GM12873 (cell line): ENCODE results near the gene AP2A2.

Experiments
- TF ChIP-seq, protein P1 (sequence below): IDR thresholded peaks from 2 replicates; pipeline ENCODE4 v1.5.1; 2012; ENCODE audit warnings: low read depth, mild to moderate bottlenecking, moderate library complexity, low read length, control low read depth; ENCODE audit not compliant: insufficient read depth; ENCODE audit errors: missing control alignments

Gene AP2A2

DNA sequence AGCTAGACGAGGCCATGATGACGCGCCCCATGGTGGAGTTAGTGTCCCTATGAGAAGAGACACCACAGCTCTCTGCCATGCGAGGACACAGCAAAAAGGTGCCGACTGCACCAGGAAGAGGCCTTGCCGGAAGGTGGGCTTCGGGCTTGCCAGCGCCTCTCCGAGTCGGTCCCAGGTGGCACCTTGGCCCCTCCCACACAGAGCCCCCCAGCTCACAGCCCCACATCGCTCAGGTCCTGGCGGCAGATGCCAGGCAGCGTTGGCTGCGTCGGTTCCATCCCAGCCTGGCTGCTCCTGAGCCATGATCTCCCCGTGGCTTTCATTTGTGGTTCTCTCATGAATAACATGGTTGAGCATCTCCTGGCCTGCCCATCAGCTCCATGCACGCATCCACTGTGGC, 39.1 kb upstream of the AP2A2 start:
- TF ChIP-seq, protein P1, sequence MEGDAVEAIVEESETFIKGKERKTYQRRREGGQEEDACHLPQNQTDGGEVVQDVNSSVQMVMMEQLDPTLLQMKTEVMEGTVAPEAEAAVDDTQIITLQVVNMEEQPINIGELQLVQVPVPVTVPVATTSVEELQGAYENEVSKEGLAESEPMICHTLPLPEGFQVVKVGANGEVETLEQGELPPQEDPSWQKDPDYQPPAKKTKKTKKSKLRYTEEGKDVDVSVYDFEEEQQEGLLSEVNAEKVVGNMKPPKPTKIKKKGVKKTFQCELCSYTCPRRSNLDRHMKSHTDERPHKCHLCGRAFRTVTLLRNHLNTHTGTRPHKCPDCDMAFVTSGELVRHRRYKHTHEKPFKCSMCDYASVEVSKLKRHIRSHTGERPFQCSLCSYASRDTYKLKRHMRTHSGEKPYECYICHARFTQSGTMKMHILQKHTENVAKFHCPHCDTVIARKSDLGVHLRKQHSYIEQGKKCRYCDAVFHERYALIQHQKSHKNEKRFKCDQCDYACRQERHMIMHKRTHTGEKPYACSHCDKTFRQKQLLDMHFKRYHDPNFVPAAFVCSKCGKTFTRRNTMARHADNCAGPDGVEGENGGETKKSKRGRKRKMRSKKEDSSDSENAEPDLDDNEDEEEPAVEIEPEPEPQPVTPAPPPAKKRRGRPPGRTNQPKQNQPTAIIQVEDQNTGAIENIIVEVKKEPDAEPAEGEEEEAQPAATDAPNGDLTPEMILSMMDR: no peak

DNA sequence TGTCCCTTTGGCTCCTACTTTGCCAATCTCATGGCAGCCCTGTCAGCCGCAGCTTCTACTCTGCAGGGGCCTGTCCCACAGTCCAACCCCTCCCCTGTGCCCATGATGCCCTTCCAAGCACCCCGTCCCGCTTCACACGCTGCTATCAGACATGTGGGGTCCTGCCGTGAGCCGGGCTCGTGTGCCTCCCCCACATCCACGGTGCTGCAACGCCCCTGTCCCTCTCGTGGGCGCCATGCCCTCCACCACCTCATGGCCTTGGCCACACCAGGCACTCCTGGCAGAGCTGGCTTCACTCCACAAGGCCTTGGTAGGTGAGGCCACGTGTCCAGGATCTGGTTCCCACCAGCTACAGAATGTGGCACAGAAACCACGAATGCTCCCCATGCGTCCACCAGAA, 38.1 kb upstream of the AP2A2 start:
- TF ChIP-seq, protein P1: no peak

GRCh38 chr11:888310-889212, 37.1 kb upstream of the AP2A2 start:
- TF ChIP-seq, protein P1: no peak

DNA sequence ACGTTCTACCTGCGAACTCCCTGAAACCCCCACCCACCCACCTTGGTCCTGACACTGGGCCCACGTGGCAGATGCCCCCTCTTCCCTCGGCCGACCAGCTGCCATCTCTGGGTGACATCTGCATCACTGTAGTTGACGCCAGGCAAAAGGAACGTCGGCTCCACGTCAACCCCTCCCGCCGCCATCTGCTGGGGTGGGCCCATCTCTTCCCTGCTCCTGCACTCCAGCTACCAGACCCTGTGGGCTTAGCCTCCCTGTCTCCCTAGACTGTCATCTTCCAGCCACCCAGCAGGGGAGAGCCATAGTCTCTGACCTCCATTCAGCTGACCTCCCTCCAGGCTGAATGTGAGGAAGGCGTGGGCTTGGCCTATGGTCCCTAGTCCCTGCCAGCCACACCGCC, 36.4 kb upstream of the AP2A2 start:
- TF ChIP-seq, protein P1: no peak

DNA sequence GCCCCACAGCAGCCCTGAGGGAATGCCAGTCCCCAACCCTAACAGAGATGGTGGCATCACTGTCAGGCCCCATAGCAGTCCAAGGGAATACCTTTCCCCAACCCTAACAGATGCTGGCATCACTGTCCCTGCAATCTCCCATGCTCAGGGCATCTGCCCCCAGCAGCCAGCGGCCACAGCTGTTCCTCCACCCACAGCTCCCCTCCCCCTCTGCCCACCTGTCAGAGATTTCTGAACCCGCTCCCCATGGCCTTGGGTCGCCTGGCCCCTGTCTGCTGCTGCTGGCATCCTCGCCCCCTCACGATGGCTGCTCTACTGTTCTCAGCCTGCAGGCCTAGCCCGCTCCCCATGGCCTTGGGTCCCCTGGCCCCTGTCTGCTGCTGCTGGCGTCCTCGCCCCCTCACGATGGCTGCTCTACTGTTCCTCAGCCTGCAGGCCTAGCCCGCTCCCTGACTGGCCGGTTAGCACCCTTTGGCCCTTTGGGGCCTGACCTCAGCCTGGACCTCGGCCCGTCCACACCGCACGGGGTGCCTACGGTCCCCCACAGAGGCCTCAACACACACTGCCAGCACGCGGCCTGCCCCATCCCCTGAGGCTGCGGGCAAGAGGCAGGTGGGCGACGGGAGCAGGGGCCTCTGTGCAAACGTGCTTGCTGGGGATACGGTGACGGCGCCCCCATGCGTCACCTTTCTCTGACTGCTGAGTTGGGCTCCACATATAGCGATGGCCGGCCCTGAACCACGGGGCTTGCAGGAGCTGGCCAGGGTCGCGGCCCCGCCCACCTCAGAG, 35.8 kb upstream of the AP2A2 start:
- TF ChIP-seq, protein P1: no peak

GRCh38 chr11:890794-891540, 34.7 kb upstream of the AP2A2 start:
- TF ChIP-seq, protein P1: no peak

DNA sequence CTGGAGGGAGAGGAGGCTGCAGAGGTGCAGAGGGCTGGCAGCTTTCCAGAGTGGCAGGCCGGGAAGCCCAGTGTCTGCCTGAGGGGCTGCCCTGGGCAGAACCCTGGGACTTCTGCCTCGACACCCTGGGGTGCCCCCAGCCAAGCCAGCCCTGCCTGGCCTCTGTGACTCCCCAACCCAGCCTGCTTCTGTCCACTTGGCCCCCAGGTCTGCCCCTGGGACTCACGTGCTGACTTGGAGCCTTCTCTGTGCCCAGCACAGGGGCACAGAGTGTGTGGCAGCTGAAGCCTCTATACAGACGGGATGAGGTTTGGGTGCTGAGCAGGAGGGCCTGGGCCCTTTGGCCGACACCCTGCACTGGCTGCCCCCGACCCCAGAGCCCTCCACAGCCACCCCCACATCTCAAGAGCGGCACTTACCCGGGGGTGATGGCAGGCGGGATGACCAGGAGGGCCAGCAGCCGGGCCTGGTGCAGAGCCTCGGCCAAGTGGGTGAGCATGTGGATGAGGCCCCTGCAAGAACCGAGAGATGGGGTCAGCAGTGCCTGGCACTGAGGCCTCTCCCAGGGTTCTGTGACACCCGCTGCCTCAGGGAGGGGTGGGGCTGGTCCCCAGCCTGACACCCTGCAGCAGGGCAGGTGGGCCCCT, 32.5 kb upstream of the AP2A2 start:
- TF ChIP-seq, protein P1: no peak
